Osteocyte (in vitro differentiated cells): Measurements from ENCODE around the gene CHRM5. TPM values are rescaled to one million over a fixed set of nuclear protein-coding genes. Genes with fewer than 3 reads are reported as not detected.

Experiments used
- DNase-seq: peaks from one replicate; pipeline ENCODE4 v3.0.0; 2021; ENCODE audit warnings: mixed read lengths; ENCODE audit not compliant: unreplicated experiment; ENCODE audit errors: extremely low spot score
- H3K27ac Mint-ChIP-seq: one replicate; pipeline ENCODE4 v1.8.0; 2021; ENCODE audit warnings: mild to moderate bottlenecking, mixed read lengths; ENCODE audit not compliant: unreplicated experiment
- H3K27me3 Mint-ChIP-seq: one replicate; pipeline ENCODE4 v1.8.0; 2021; ENCODE audit warnings: mixed read lengths; ENCODE audit not compliant: unreplicated experiment
- H3K36me3 Mint-ChIP-seq: one replicate; pipeline ENCODE4 v1.8.0; 2021; ENCODE audit warnings: mixed read lengths; ENCODE audit not compliant: unreplicated experiment
- H3K4me1 Mint-ChIP-seq: one replicate; pipeline ENCODE4 v1.8.0; 2021; ENCODE audit warnings: mixed read lengths; ENCODE audit not compliant: unreplicated experiment
- H3K4me3 Mint-ChIP-seq: one replicate; pipeline ENCODE4 v1.8.0; 2021; ENCODE audit warnings: mild to moderate bottlenecking, moderate library complexity, mixed read lengths; ENCODE audit not compliant: unreplicated experiment
- H3K9me3 Mint-ChIP-seq: one replicate; pipeline ENCODE4 v1.8.0; 2021; ENCODE audit warnings: mixed read lengths; ENCODE audit not compliant: unreplicated experiment
- total RNA-seq: library from RNA; stranded (reverse); gene quantifications from 2 replicates; pipeline ENCODE4 v1.2.1, GENCODE V29; 2021
- TF ChIP-seq, protein P1 (sequence below): fragments of 200-600 bp; sonication (generic); IDR thresholded peaks from 2 replicates; pipeline ENCODE4 v1.5.0; 2021; ENCODE audit warnings: antibody characterized with exemption, mild to moderate bottlenecking, moderate library complexity

CHRM5 gene
- total RNA-seq, 1 donor from 2014 or later = not detected

DNA sequence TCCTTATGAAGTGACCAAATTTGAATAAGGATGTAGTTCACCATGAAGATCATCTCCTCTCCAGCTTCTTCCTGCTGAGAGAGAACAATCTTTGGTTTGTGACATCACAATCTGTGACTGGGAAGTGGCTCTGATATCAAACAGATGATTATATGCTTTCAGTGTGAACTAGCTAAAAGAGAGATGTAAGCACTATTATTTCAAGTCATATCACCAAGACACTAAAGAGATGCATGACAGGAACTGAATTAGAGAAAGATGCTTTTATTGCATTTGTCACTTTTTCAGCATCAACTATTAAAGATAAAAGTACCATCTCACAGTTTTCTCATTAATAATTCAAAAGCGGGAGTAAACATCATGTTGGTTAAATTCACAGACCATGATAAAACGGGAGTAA lies 3.5 kb downstream of the CHRM5 start:
- H3K27me3 Mint-ChIP-seq = no peaks in the 10 kb centered on the region
- H3K4me1 Mint-ChIP-seq = peaks cover 5% of the 10 kb centered on the region
- TF ChIP-seq, protein P1, sequence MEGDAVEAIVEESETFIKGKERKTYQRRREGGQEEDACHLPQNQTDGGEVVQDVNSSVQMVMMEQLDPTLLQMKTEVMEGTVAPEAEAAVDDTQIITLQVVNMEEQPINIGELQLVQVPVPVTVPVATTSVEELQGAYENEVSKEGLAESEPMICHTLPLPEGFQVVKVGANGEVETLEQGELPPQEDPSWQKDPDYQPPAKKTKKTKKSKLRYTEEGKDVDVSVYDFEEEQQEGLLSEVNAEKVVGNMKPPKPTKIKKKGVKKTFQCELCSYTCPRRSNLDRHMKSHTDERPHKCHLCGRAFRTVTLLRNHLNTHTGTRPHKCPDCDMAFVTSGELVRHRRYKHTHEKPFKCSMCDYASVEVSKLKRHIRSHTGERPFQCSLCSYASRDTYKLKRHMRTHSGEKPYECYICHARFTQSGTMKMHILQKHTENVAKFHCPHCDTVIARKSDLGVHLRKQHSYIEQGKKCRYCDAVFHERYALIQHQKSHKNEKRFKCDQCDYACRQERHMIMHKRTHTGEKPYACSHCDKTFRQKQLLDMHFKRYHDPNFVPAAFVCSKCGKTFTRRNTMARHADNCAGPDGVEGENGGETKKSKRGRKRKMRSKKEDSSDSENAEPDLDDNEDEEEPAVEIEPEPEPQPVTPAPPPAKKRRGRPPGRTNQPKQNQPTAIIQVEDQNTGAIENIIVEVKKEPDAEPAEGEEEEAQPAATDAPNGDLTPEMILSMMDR = no peak
- no peak overlapping the region for H3K27ac Mint-ChIP-seq
- no peak overlapping the region for H3K4me3 Mint-ChIP-seq
- H3K9me3 Mint-ChIP-seq = no peaks in the 10 kb centered on the region
- H3K36me3 Mint-ChIP-seq = no peaks in the 10 kb centered on the region
- no peak for DNase-seq

- Mint-ChIP-seq H3K36me3 (no peaks in the 10 kb centered on the region), H3K4me3 (no peak overlapping the region), H3K27ac (no peak overlapping the region), H3K27me3 (no peaks in the 10 kb centered on the region), H3K4me1 (peaks cover 8% of the 10 kb centered on the region), H3K9me3 (no peaks in the 10 kb centered on the region)
- TF ChIP-seq, protein P1 = peak; percentile 33
- DNase-seq = no peak
These were observed 6.8 kb downstream of the CHRM5 start for GRCh38 chr15:33975022-33975565.

- H3K27me3 Mint-ChIP-seq = no peaks in the 10 kb centered on the region
- TF ChIP-seq, protein P1 = no peak
- no peak overlapping the region for H3K27ac Mint-ChIP-seq
- H3K36me3 Mint-ChIP-seq = no peaks in the 10 kb centered on the region
- H3K9me3 Mint-ChIP-seq = no peaks in the 10 kb centered on the region
- no peak overlapping the region for H3K4me3 Mint-ChIP-seq
- H3K4me1 Mint-ChIP-seq = peaks cover 36% of the 10 kb centered on the region
- DNase-seq = no peak
These were observed 11.9 kb downstream of the CHRM5 start for GRCh38 chr15:33980159-33980558.

GRCh38 chr15:33982516-33982915 lies 14.2 kb downstream of the CHRM5 start:
- Mint-ChIP-seq H3K36me3 (no peaks in the 10 kb centered on the region), H3K4me3 (no peak overlapping the region), H3K4me1 (peaks cover 45% of the 10 kb centered on the region), H3K27ac (no peak overlapping the region), H3K27me3 (no peaks in the 10 kb centered on the region), H3K9me3 (no peaks in the 10 kb centered on the region)
- no peak for DNase-seq
- TF ChIP-seq, protein P1 = no peak

DNA sequence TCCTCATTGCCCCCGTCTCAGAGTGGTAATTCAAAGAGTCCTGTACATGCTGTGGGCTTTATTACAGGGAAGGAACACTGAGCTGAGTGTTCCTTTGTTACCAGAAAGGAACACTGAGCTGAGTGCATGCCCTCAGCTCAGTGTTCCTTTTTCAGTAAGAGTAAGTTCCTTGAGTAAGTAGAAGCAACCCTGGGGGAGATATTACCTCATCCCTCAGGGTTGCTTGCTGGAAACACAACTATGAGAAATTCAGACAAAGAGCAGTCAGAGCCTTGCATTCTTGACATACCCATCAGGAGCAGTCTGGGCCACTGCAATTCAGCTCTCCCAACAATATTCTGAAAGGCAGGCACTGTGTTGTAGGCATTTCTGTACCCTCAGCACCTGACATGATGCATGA lies 17.0 kb downstream of the CHRM5 start:
- Mint-ChIP-seq H3K4me3 (no peak overlapping the region), H3K27ac (peak overlapping the region; percentile 63), H3K36me3 (no peaks in the 10 kb centered on the region), H3K4me1 (peaks cover 56% of the 10 kb centered on the region), H3K9me3 (no peaks in the 10 kb centered on the region), H3K27me3 (no peaks in the 10 kb centered on the region)
- TF ChIP-seq, protein P1 = no peak
- no peak for DNase-seq
